ENCODE results near the gene CENPT.
"Not testable (repeated sequence)": the region's sequence is repeated elsewhere in the genome, so short reads cannot be mapped to it uniquely, and the experiment has no call there.

CENPT gene

GRCh38 chr16:67846320-67847063, 1.0 kb downstream of the CENPT start, which contains the start of gene NUTF2:
NUTF2 (plus strand) TSS chr16:67846933; CDS start chr16:67865131, 18,198 bp downstream.
- DNase-seq (ENCODE audit: low spot score): peak; percentile 91

- no peak for DNase-seq (ENCODE audit: low spot score)
These were observed 1.5 kb downstream of the CENPT start for GRCh38 chr16:67846063-67846319.

- DNase-seq (ENCODE audit: low spot score): no peak
These were observed 2.0 kb downstream of the CENPT start for GRCh38 chr16:67845291-67846062.

- no peak for DNase-seq (ENCODE audit: low spot score)
These were observed 3.0 kb downstream of the CENPT start for GRCh38 chr16:67844497-67844896.

GRCh38 chr16:67843343-67843765, 4.1 kb downstream of the CENPT start:
- no peak for DNase-seq (ENCODE audit: low spot score)

- DNase-seq (ENCODE audit: low spot score): peak; percentile 56
These were observed 4.8 kb downstream of the CENPT start for GRCh38 chr16:67842509-67843342.

- peak; percentile 86 for DNase-seq (ENCODE audit: low spot score)
These were observed 5.5 kb downstream of the CENPT start, which contains the start of gene THAP11 for GRCh38 chr16:67841816-67842508. THAP11 (plus strand) TSS chr16:67842320; CDS start chr16:67842555, 235 bp downstream.

- DNase-seq (ENCODE audit: low spot score): no peak
These were observed 6.2 kb downstream of the CENPT start for GRCh38 chr16:67841198-67841815.

GRCh38 chr16:67837811-67838210, 9.7 kb downstream of the CENPT start:
- no peak for DNase-seq (ENCODE audit: low spot score)

- DNase-seq (ENCODE audit: low spot score): not testable (repeated sequence)
These were observed 10.3 kb downstream of the CENPT start for GRCh38 chr16:67837190-67837589.

- DNase-seq (ENCODE audit: low spot score): no peak
These were observed 13.3 kb downstream of the CENPT start for GRCh38 chr16:67834242-67834614.

GRCh38 chr16:67833415-67834241, 13.9 kb downstream of the CENPT start:
- peak; percentile 99 for DNase-seq (ENCODE audit: low spot score)

GRCh38 chr16:67833030-67833414, 14.5 kb downstream of the CENPT start:
- no peak for DNase-seq (ENCODE audit: low spot score)

- DNase-seq (ENCODE audit: low spot score): no peak
These were observed 18.8 kb downstream of the CENPT start for GRCh38 chr16:67828651-67829050.

- no peak for DNase-seq (ENCODE audit: low spot score)
These were observed 21.6 kb downstream of the CENPT start for GRCh38 chr16:67825906-67826305.

- DNase-seq (ENCODE audit: low spot score): no peak
These were observed 22.4 kb downstream of the CENPT start for GRCh38 chr16:67825119-67825518.

- DNase-seq (ENCODE audit: low spot score): no peak
These were observed 25.0 kb downstream of the CENPT start for GRCh38 chr16:67822511-67822910.

GRCh38 chr16:67820608-67821259, 26.8 kb downstream of the CENPT start:
- no peak for DNase-seq (ENCODE audit: low spot score)

- no peak for DNase-seq (ENCODE audit: low spot score)
These were observed 32.9 kb downstream of the CENPT start for GRCh38 chr16:67814567-67814966.

GRCh38 chr16:67811899-67812298, 35.6 kb downstream of the CENPT start:
- no peak for DNase-seq (ENCODE audit: low spot score)

Measured in iPS-NIHi11 (cell line).